Fibroblast of mammary gland (primary cell): ENCODE results near the gene KIAA0232.
"Not testable (repeated sequence)": the region's sequence is repeated elsewhere in the genome, so short reads cannot be mapped to it uniquely, and the experiment has no call there.

Source experiments
- DNase-seq: peaks from one replicate; pipeline ENCODE4 v3.0.0-alpha.2; 2010; ENCODE audit warnings: low read depth
- H3K4me3 ChIP-seq: 2 replicates; pipeline ENCODE4 v1.5.1; 2011; ENCODE audit warnings: low read depth, mild to moderate bottlenecking, low read length, moderate library complexity; ENCODE audit not compliant: control insufficient read depth
- TF ChIP-seq, protein P1 (sequence below): conservative IDR thresholded peaks from 2 replicates; pipeline ENCODE4 v1.5.1; 2011; ENCODE audit warnings: low read depth, low read length, inconsistent platforms; ENCODE audit not compliant: control insufficient read depth, insufficient read depth

Gene KIAA0232

DNA sequence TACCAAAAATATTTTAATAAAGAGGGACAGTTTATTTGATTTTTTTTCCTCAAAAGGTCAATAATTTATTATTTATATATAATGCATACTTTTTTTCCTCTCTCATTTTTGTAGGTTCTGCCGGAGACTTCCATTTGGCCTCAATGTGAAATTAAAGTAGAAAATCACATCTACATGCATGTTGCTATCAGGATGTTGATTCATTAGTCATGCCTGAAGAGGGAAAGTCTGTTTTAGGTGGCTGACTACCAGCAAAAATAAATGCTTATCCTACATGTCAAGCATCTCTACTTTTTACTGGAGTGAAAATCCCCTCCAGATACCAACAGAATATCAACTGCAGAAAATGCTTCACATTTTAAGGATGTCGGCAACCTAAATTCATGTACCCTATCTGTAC is 41.5 kb downstream of the KIAA0232 start:
- H3K4me3 ChIP-seq = no peak overlapping the region
- no peak for DNase-seq
- TF ChIP-seq, protein P1, sequence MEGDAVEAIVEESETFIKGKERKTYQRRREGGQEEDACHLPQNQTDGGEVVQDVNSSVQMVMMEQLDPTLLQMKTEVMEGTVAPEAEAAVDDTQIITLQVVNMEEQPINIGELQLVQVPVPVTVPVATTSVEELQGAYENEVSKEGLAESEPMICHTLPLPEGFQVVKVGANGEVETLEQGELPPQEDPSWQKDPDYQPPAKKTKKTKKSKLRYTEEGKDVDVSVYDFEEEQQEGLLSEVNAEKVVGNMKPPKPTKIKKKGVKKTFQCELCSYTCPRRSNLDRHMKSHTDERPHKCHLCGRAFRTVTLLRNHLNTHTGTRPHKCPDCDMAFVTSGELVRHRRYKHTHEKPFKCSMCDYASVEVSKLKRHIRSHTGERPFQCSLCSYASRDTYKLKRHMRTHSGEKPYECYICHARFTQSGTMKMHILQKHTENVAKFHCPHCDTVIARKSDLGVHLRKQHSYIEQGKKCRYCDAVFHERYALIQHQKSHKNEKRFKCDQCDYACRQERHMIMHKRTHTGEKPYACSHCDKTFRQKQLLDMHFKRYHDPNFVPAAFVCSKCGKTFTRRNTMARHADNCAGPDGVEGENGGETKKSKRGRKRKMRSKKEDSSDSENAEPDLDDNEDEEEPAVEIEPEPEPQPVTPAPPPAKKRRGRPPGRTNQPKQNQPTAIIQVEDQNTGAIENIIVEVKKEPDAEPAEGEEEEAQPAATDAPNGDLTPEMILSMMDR = no peak

DNA sequence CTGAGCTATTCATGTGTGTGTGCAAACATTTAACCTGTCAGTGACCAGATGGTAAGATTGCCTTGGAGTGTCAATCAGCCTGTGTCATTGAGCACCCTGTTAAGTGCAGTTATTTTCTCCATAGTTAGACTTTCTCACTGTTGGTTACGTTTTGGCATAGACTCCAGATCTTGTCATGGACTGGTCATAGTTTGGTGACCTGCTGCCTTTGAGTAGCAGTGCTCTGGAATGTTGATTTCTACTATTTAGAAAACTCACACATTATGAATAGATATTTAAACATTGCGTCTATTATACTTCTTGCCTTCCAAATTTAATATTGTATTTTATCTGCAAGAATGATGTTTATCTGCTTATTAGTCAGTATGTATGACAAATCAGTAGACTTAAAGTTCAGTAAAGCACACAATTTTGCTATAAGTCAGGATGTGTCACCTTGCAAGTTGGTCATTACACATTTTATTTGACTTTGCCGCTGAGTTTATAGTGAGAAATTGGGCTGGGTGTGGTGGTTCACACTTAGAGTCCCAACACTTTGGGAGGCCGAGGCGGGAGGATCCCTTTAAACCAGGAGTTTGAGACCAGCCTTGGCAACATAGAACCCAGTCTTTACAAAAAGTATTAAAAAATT is 42.4 kb downstream of the KIAA0232 start:
- H3K4me3 ChIP-seq = no peak overlapping the region
- no peak for DNase-seq
- TF ChIP-seq, protein P1 = no peak

DNA sequence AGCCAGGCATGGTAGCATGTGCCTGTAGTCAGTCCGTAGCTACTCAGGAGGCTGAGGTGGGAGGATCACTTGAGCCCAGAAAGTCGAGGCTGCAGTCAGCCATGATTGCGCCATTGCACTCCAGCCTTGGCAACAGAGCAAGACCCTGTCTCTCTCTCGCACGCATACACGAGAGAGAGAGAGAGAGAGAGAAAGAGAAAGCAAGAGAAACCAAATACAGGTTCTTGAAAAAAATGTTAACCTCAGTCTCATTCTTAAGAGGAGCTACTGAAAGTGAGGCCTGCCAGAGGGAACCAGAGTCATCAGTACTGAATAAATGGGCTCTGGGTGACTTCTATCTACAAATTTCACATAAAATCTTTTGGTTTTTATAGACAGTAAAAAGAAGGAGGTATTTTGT is 42.9 kb downstream of the KIAA0232 start:
- TF ChIP-seq, protein P1 = no peak
- no peak overlapping the region for H3K4me3 ChIP-seq
- no peak for DNase-seq

DNA sequence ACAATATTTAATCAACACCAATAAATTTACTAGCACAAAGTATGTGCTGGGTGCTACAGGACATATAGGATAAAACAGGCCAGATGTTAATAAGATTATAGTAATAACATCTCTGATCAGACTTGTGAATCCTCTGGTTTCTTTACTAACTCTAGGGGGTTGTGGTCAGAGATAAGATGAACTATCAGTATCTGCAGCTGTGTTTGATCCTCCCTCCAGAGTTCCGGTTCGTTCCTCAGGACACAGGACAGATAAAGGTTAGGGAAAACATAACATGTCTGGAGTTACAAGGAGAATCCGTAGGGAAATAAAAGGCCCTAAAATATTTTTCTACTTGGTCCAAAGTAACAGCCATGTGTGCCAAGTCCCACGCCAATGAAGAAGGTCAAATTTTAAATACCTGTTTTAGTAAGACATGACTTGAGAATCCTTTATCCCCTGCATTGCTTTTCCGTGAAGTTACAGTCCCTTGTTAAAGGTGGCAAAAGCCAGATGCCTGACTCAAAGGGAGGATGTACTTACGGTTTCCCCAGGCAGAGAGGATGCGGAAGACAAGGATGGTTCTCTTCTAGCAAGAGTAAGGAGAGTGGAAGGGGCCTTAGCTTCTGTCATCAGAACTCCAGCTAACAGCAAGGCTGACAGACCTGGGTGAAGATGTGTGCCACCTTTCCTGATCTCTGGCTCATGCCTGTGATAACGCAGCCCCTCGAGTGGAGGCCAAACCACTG is 44.4 kb downstream of the KIAA0232 start:
- no peak overlapping the region for H3K4me3 ChIP-seq
- TF ChIP-seq, protein P1 = no peak
- no peak for DNase-seq

DNA sequence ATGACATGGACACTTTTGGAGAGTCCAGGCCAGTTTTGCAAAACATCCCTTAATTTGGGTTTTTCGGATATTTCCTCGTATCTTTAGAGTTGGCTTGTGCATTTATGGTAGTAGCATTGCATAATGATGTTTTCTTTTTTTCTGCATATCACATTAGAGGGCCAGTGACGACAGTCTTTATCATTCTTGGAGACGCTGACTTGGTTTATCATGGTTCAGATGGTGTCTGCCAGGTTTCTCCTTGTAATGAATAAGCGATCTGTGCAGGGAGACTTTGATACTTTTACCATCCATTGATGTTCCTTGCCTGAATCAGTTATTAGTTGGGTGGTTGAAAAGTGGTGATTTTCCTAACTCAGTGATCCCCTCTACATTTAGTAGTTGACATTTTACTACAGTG is 46.6 kb downstream of the KIAA0232 start:
- TF ChIP-seq, protein P1 = no peak
- DNase-seq = no peak
- H3K4me3 ChIP-seq = no peak overlapping the region

DNA sequence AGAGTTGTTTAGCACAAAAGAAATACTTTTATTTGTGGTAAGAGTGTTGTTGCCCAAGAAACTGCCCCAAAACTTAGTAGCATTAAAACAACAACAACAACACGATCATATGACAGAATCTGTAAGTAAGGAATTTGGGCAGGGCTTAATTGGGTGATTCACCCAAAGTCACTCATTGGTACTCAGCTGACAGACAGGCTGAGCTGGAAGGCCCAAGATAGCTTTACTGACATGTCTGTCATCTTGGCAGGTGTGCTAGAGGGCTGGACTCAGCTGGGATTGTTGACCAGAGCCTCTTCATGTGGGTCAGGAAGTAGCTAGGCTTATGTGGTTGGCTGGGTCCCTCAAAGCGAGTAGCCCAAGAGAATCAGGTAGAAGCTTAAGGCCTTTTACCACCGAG is 52.3 kb downstream of the KIAA0232 start:
- H3K4me3 ChIP-seq = no peak overlapping the region
- TF ChIP-seq, protein P1 = no peak
- DNase-seq = peak; percentile 53

DNA sequence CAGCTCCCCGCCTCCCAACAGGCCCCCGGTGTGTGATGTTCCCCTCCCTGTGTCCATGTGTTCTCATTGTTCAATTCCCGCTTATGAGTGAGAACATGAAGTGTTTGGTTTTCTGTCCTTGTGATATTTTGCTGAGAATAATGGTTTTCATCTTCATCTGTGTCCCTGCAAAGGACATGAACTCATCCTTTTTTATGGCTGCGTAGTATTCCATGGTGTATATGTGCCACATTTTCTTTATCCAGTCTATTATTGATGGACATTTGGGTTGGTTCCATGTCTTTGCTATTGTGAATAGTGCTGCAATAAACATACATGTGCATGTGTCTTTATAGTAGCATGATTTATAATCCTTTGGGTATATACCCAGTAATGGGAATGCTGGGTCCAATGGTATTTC is 53.1 kb downstream of the KIAA0232 start:
- not testable (repeated sequence) for DNase-seq, H3K4me3 ChIP-seq

DNA sequence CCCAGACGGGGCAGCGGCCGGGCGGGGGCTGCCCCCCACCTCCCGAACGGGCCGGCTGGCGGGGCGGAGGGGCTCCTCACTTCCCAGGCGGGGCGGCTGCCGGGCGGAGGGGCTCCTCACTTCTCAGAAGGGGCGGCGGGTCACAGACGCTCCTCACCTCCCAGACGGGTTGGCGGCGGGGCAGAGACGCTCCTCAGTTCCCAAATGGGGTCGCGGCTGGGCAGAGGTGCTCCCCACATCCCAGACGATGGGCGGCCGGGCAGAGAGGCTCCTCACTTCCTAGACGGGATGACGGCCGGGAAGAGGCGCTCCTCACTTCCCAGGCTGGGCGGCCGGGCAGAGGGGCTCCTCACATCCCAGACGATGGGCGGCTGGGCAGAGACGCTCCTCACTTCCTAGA is 54.6 kb downstream of the KIAA0232 start:
- H3K4me3 ChIP-seq, DNase-seq: not testable (repeated sequence)
